ENCODE measurements around the gene ERP44.
"Not testable (repeated sequence)": the region's sequence is repeated elsewhere in the genome, so short reads cannot be mapped to it uniquely, and the experiment has no call there.

DNA sequence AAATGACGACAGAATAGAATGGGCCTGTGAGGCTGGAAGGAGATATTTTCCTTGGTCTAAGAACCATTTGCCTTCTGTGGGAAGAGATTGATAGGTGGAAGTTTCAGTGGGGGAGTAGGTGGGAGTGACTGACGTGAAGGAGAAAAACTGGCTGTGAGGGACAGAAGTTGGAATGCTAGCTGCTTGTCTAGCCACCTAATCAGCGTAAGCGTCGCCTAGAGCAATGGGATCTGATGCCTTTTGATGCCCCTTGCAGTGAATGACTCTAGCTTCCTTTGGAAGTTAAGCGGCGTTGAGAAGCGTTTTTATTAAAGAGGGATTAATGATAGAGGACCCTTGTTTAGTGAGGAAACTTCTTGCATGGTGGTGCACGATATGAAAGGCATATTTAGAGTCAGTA lies 43.1 kb upstream of the ERP44 start:
- TF ChIP-seq, protein P1, sequence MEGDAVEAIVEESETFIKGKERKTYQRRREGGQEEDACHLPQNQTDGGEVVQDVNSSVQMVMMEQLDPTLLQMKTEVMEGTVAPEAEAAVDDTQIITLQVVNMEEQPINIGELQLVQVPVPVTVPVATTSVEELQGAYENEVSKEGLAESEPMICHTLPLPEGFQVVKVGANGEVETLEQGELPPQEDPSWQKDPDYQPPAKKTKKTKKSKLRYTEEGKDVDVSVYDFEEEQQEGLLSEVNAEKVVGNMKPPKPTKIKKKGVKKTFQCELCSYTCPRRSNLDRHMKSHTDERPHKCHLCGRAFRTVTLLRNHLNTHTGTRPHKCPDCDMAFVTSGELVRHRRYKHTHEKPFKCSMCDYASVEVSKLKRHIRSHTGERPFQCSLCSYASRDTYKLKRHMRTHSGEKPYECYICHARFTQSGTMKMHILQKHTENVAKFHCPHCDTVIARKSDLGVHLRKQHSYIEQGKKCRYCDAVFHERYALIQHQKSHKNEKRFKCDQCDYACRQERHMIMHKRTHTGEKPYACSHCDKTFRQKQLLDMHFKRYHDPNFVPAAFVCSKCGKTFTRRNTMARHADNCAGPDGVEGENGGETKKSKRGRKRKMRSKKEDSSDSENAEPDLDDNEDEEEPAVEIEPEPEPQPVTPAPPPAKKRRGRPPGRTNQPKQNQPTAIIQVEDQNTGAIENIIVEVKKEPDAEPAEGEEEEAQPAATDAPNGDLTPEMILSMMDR (IDR thresholded peaks at IDR 0.05), result not testable (repeated sequence)
- not testable (repeated sequence) for TF ChIP-seq EZH2, EZH2phosphoT487 (IDR thresholded peaks at IDR 0.05)
